HG03064 (cell line): ENCODE results near the gene TLX3.
"Not testable (repeated sequence)": the region's sequence is repeated elsewhere in the genome, so short reads cannot be mapped to it uniquely, and the experiment has no call there.

Source experiments
- ATAC-seq: cut with Tn5 transposase; IDR thresholded peaks from one replicate; pipeline ENCODE4 v1.9.1; 2021; ENCODE audit warnings: low read depth; ENCODE audit not compliant: unreplicated experiment

TLX3 gene

GRCh38 chr5:171322527-171322926 lies 13.5 kb downstream of the TLX3 start:
- no peak for ATAC-seq

GRCh38 chr5:171323007-171323406 lies 14.0 kb downstream of the TLX3 start:
- ATAC-seq: no peak

GRCh38 chr5:171323806-171324632 lies 15.0 kb downstream of the TLX3 start:
- no peak for ATAC-seq

- no peak for ATAC-seq
Measured at GRCh38 chr5:171330021-171330420, 21.0 kb downstream of the TLX3 start.

GRCh38 chr5:171335616-171336015 lies 26.6 kb downstream of the TLX3 start:
- no peak for ATAC-seq

- no peak for ATAC-seq
Measured at GRCh38 chr5:171336521-171337209, 27.6 kb downstream of the TLX3 start.

- no peak for ATAC-seq
Measured at GRCh38 chr5:171337210-171337569, 28.1 kb downstream of the TLX3 start.

- no peak for ATAC-seq
Measured at GRCh38 chr5:171340042-171340441, 31.0 kb downstream of the TLX3 start.

- ATAC-seq: no peak
Measured at GRCh38 chr5:171340491-171340890, 31.4 kb downstream of the TLX3 start.

- no peak for ATAC-seq
Measured at GRCh38 chr5:171342362-171343111, 33.5 kb downstream of the TLX3 start.

GRCh38 chr5:171344936-171345608 lies 36.0 kb downstream of the TLX3 start:
- ATAC-seq: no peak

GRCh38 chr5:171351536-171352073 lies 42.6 kb downstream of the TLX3 start:
- ATAC-seq: no peak

- peak; percentile 98 for ATAC-seq
Measured at GRCh38 chr5:171355302-171355724, 46.3 kb downstream of the TLX3 start.

- no peak for ATAC-seq
Measured at GRCh38 chr5:171357843-171358242, 48.8 kb downstream of the TLX3 start.

GRCh38 chr5:171361151-171361550 lies 52.1 kb downstream of the TLX3 start:
- ATAC-seq: not testable (repeated sequence)
